ENCODE data around the gene STAC3. TPM values are rescaled to one million over a fixed set of nuclear protein-coding genes. Genes with fewer than 3 reads are reported as not detected.

STAC3 gene
- total RNA-seq, 3 donors from 2014 or later (not counting 1 experiment from before 2014, with no cell fraction given) = 2.4 to 4.1 (median 3.8) TPM

GRCh38 chr12:57225680-57226210 lies 25.2 kb downstream of the STAC3 start:
- Mint-ChIP-seq H3K36me3 (no peaks in the 10 kb centered on the region), H3K27me3 (ENCODE audit: low read depth in 2 of 2) (peaks cover 42 to 55% of the 10 kb centered on the region in 2 donors), H3K4me1 (peaks cover 60 to 84% of the 10 kb centered on the region in 2 donors), H3K4me3 (peak overlapping the region; percentile 47), H3K27ac (peak overlapping the region in 1 of 2 donors; percentile 6), H3K9me3 (no peaks in the 10 kb centered on the region)
- Histone ChIP-seq H3K27me3 (ENCODE audit: control insufficient read depth, insufficient read depth, low read length) (peaks cover 55% of the 10 kb centered on the region), H3K4me1 (ENCODE audit: control insufficient read depth, insufficient read depth, low read length) (peaks cover 93% of the 10 kb centered on the region), H3K36me3 (ENCODE audit: control insufficient read depth, insufficient read depth, low read length) (no peaks in the 10 kb centered on the region), H3K4me3 (ENCODE audit: low read length) (no peak overlapping the region), H3K9me3 (ENCODE audit: control insufficient read depth, insufficient read depth, low read length) (no peaks in the 10 kb centered on the region), H3K27ac (ENCODE audit: low read length) (no peak overlapping the region)
- DNase-seq (no peak), ATAC-seq (no peak)
- 23% methylated on average over 18 of the region's 18 CpGs for WGBS (ENCODE audit: insufficient coverage)
- intact Hi-C loops (cut with micrococcal nuclease) = loop anchor here (1.0 kb wide), 1 partner anchor 9 kb away; the partner anchor contains the start of gene NXPH4
- TF ChIP-seq, protein P1, sequence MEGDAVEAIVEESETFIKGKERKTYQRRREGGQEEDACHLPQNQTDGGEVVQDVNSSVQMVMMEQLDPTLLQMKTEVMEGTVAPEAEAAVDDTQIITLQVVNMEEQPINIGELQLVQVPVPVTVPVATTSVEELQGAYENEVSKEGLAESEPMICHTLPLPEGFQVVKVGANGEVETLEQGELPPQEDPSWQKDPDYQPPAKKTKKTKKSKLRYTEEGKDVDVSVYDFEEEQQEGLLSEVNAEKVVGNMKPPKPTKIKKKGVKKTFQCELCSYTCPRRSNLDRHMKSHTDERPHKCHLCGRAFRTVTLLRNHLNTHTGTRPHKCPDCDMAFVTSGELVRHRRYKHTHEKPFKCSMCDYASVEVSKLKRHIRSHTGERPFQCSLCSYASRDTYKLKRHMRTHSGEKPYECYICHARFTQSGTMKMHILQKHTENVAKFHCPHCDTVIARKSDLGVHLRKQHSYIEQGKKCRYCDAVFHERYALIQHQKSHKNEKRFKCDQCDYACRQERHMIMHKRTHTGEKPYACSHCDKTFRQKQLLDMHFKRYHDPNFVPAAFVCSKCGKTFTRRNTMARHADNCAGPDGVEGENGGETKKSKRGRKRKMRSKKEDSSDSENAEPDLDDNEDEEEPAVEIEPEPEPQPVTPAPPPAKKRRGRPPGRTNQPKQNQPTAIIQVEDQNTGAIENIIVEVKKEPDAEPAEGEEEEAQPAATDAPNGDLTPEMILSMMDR (IDR thresholded peaks at IDR 0.05) = no peak

DNA sequence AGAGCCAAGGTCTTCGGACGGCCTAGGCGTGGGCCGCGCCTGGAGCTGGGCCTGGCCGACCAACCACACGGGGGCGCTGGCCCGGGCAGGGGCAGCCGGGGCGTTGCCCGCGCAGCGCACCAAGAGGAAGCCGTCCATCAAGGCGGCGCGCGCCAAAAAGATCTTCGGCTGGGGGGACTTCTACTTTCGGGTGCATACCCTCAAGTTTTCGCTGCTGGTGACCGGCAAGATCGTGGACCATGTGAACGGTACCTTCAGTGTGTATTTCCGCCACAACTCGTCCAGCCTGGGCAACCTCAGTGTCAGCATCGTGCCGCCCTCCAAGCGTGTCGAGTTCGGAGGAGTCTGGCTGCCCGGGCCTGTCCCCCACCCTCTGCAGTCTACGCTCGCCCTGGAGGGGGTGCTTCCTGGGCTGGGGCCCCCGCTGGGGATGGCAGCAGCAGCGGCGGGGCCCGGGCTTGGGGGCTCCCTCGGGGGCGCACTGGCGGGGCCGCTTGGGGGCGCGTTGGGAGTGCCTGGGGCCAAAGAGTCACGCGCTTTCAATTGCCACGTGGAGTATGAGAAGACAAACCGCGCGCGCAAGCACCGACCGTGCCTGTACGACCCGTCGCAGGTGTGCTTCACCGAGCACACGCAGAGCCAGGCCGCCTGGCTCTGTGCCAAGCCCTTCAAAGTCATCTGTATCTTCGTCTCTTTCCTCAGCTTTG lies 25.9 kb downstream of the STAC3 start:
- Mint-ChIP-seq H3K9me3 (no peaks in the 10 kb centered on the region), H3K36me3 (no peaks in the 10 kb centered on the region), H3K27me3 (ENCODE audit: low read depth in 2 of 2) (peaks cover 46 to 58% of the 10 kb centered on the region in 2 donors), H3K4me1 (peaks cover 54 to 82% of the 10 kb centered on the region in 2 donors), H3K4me3 (peak overlapping the region; percentile 47), H3K27ac (peak overlapping the region in 1 of 2 donors; percentile 82)
- ATAC-seq (no peak), DNase-seq (peak; percentile 63 to 90)
- Histone ChIP-seq H3K4me1 (ENCODE audit: control insufficient read depth, insufficient read depth, low read length) (peaks cover 92% of the 10 kb centered on the region), H3K27ac (ENCODE audit: low read length) (no peak overlapping the region), H3K36me3 (ENCODE audit: control insufficient read depth, insufficient read depth, low read length) (no peaks in the 10 kb centered on the region), H3K4me3 (ENCODE audit: low read length) (no peak overlapping the region), H3K9me3 (ENCODE audit: control insufficient read depth, insufficient read depth, low read length) (no peaks in the 10 kb centered on the region), H3K27me3 (ENCODE audit: control insufficient read depth, insufficient read depth, low read length) (peaks cover 57% of the 10 kb centered on the region)
- 4% methylated on average over 61 of the region's 61 CpGs for WGBS (ENCODE audit: insufficient coverage)
- TF ChIP-seq, protein P1 (IDR thresholded peaks at IDR 0.05) = peak; percentile 60
- intact Hi-C loops (cut with micrococcal nuclease) = loop anchor here (1.0 kb wide), 1 partner anchor 9 kb away; the partner anchor contains the start of gene NXPH4

- no peaks in the 10 kb centered on the region for H3K36me3 Mint-ChIP-seq
- H3K4me1 ChIP-seq (ENCODE audit: control insufficient read depth, insufficient read depth, low read length) = peaks cover 87% of the 10 kb centered on the region
- ATAC-seq (no peak), DNase-seq (no peak)
- no peak overlapping the region for H3K27ac ChIP-seq (ENCODE audit: low read length)
- H3K27ac Mint-ChIP-seq = peak overlapping the region; percentile 66 to 82
- no peak overlapping the region for H3K4me3 ChIP-seq (ENCODE audit: low read length)
- H3K27me3 Mint-ChIP-seq (ENCODE audit: low read depth in 2 of 2) = peaks cover 53 to 64% of the 10 kb centered on the region in 2 donors
- no peaks in the 10 kb centered on the region for H3K9me3 Mint-ChIP-seq
- H3K27me3 ChIP-seq (ENCODE audit: control insufficient read depth, insufficient read depth, low read length) = peaks cover 63% of the 10 kb centered on the region
- TF ChIP-seq, protein P1 (IDR thresholded peaks at IDR 0.05) = no peak
- WGBS (ENCODE audit: insufficient coverage) = 27% methylated on average over 30 of the region's 30 CpGs
- H3K4me3 Mint-ChIP-seq = peak overlapping the region; percentile 74
- H3K9me3 ChIP-seq (ENCODE audit: control insufficient read depth, insufficient read depth, low read length) = no peaks in the 10 kb centered on the region
- H3K36me3 ChIP-seq (ENCODE audit: control insufficient read depth, insufficient read depth, low read length) = no peaks in the 10 kb centered on the region
- intact Hi-C loops (cut with micrococcal nuclease) = no loop called here
- peaks cover 47 to 80% of the 10 kb centered on the region in 2 donors for H3K4me1 Mint-ChIP-seq
Measured at GRCh38 chr12:57224278-57224972, 26.6 kb downstream of the STAC3 start.

All from natural killer cell (primary cell).